ENCODE data around the gene YAF2. TPM values are rescaled to one million over a fixed set of nuclear protein-coding genes. Genes with fewer than 3 reads are reported as not detected.
"Not testable (repeated sequence)": the region's sequence is repeated elsewhere in the genome, so short reads cannot be mapped to it uniquely, and the experiment has no call there.

Gene YAF2
- total RNA-seq, 1 donor from 2014 or later, result 19.6 TPM

DNA sequence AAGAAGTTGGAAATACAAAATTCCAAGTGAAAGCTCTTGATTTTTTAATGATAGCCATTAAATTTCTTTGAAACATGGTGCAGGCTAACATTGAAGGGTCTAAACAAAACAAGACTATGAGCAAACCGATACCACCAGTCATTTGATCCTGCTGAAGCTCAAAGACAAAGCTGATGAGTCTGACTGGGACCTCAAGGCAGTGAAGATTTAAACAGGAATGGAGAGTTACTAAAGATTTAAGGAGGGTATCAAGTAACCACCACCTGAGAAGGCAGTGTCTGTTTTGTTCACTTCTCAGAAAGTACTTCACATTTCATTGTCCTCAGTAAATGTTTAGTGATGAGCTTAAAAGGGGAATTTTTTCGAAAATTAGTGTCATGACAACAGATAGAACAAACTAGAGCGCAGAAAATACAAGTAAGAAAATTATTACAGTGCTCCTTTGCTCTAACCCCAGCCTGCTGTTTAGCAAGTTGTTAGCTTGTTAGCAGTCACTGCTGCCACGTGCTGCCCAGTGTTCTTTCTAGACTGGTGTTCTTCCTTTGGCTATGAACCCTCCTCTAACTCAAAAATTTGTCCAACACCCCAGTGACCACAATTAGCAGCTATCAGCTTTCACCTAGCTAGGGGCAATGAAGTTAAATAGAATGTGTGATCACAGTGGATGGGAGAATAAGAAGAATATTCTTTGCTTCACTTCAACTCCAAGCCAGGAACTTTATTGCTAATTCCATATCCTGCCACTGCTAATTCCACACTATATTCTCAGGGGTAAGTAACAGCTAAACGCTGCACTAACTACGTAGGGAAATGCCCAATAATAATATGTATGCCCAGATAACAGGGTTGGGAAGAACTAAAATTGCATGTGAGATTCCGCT is 41.1 kb downstream of the YAF2 start:
- DNase-seq, result peak; percentile 3

DNA sequence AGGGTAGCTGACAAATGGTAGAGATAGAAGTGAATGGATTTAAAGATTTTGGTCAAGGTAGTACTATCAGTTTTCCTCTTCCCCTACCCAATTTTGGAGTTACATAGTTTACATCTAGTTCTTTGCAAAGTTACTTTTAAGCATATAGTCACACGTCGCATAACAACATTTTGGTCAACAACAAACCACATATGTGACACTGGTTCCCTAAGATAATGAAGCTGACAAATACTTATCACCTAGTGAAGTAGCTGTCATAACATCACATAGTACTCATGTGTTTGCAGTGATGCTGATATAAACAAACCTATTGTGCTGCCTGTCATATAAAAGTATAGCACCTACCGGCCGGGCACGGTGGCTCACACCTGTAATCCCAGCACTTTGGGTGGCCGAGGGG is 45.4 kb downstream of the YAF2 start:
- no peak for DNase-seq

DNA sequence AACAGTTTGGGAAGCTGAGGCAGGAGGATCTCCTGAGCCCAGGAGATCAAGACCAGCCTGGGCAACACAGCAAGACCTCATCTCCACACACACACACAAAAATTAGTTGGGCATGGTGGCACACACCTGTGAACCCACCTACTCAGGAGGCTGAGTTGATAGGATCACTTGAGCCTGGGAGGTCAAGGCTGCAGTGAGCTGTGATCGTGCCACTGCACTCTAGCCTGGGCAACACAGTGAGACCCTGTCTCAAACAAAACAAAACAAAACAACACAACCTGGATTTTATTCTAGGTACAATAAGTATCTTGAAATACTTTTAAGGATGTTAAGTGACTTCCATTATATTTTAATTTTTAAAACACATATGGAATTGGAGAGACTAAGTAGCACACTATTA is 45.8 kb downstream of the YAF2 start:
- no peak for DNase-seq

DNA sequence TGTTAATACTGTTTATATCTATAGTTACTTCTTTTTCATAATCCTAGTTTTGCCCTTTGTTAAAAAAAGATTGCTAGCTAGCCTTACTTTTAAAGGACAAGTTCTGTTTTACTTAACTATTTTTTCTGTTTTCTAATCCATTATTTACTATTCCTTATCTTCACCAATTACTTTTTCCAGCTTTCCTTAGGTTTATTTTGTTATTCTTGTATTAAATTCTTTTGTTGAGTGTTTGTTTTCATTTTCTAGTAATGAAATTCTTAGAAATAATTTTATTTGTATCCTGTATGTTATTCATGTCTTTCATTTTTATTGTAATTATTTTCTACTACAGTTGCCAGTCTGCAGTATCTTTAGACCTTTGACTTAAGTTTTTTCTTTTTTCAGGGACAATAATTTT is 47.7 kb downstream of the YAF2 start:
- no peak for DNase-seq

DNA sequence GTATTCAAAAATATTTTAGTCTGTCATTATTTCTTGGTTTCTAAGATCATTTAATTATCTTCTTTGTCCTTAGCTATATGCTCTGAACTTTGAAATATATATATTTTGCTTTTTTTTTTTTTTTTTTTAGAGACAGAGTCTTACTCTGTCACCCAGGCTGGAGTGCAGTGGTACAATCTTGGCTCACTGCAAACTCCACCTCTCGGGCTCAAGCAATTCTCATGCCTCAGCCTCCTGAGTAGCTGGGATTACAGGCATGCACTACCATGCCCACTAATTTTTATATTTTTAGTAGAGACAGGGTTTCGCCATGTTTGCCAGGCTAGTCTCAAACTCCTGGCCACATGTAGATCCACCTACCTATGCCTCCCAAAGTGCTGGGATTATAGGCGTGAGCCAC is 49.8 kb downstream of the YAF2 start:
- DNase-seq, result not testable (repeated sequence)

DNA sequence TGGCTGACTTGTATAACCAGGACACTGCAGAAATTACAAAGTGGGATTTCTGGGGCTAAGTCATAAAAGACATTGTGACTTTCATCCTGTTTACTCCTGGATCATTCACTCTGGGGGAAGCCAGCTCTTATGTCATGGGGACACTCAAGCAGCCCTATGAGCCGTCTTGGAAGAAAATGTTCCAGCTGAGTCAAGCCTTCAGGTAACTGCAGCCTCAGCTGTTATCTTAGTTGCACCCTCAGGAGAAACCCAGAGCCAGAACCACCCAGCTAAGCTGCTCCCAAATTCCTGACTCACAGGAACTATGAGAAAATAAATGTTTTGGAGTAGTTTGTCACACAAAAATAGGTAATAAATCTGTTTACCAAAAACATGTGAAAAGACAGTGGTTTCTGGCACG is 50.2 kb downstream of the YAF2 start:
- no peak for DNase-seq

DNA sequence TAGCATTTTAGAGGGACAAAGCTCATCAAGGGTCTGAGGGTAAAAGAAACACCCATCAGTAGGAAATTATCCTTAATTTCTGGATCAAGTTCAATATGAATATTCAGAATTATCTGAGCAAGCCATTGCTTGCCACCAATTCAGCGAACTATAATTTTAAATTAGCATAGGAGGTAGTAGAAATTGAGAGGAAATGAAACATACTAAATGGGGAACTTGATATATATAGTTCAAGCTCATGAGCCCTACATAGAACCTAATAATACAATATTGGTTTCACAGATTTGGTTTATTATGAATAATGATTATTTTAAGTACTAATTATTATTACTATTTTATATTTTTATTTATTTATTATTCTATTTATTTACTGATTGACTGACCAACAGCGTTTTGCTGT is 51.3 kb downstream of the YAF2 start:
- no peak for DNase-seq

DNA sequence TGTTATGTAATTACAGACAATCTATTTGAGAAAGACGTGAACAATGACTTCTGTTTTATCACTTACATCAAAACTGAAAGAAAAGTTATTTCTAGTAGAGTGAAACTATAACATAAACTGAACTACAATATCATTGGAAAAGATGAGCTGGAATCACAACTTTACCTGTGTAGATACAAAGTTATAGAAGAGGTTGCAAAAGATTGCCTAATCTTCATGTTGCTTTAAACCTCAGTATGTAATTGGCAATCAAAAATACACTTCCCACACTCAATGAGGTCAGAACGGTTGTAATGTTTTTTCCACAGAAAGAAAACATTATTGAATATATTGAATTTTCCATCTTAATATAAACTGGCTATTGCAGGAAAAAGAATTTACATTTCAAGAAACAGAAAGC is 55.7 kb downstream of the YAF2 start:
- DNase-seq, result no peak

DNA sequence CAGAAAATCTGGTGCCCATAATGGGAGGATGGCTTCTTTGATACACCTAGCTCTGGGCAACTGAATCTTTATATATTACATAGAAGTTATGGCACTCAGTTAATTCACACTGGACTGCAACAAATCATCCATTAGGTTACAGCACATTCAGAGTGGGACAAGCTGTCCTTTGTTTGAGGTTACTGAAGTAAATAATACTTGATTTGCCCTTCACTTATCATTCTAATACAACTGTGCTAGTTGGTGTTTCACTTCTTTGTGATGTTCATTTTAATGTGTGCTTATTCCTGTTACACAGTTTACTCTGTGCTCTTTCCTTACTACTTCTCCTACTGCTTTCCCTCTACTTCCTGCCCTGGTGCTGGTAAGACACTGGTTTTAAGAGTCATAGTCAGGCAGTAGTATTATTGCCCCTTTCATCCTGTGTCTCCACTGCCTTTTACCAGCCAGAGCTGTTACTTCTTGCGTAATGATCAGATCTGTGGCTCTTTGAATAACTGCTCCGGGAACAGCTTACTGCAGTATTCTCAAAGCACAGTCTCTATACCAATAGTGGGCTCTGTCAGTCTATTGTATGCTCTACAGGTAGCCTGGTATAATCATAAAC is 57.0 kb downstream of the YAF2 start:
- DNase-seq, result no peak

DNA sequence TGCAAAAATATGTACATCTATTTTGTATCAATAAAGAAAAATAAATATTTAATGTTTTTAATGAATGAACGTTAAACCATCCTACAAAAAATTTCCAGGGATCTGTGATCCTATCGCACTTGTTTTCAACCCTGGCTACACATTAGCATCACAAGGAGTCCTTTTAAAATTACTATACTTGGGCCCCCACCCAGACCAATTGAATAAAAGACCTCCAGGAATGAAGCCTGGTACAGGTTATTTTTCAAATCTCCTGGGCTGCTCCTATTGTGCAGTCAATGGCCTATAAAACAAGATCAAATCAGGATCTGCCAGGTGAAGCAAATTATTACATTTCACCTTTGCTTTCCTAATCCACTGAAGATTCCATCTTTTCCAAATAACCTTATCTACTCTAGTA is 59.9 kb downstream of the YAF2 start:
- DNase-seq, result no peak

DNA sequence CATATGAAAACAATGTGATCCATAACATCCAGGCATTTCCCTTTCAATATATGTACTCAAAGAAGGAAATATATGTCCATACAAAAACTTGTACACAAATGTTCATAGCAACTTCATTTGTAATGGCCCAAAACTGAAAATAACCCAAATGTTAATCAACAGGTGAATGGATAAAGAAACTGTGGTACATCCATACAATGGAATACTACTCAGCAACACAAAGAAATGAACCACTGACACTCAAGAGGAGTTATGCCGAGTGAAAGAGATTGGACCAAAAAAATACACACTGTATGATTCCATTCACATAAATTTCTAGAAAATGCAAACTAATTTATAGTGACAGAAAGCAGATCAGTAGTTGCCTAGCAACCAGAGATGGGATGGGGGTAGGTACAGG is 63.1 kb downstream of the YAF2 start:
- DNase-seq, result no peak

DNA sequence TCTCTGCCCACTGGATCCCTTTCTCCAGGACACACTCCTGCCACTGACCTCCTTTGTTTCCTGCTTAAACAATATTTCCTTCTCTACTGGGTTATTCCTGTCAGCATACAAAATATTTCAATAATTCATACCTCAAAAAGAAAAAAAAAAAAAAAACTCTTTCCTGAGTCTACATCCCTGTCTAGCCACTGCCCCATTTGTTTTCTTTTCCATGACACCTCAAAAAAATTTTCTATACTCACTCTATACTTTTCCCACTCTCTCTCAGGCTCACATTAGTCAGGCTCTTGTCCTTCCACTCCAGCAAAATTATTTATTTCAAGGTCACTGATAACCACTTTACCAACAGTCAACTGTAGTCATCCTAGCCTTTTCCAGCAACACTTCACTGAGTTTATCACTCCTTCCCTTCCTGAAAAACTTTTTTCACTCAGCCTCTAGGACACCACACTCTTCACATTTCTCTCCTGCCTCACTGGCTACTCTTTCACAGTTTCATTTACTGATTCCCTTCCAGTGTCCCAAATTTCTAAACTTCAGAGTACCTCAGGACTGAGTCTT is 64.0 kb downstream of the YAF2 start:
- no peak for DNase-seq

DNA sequence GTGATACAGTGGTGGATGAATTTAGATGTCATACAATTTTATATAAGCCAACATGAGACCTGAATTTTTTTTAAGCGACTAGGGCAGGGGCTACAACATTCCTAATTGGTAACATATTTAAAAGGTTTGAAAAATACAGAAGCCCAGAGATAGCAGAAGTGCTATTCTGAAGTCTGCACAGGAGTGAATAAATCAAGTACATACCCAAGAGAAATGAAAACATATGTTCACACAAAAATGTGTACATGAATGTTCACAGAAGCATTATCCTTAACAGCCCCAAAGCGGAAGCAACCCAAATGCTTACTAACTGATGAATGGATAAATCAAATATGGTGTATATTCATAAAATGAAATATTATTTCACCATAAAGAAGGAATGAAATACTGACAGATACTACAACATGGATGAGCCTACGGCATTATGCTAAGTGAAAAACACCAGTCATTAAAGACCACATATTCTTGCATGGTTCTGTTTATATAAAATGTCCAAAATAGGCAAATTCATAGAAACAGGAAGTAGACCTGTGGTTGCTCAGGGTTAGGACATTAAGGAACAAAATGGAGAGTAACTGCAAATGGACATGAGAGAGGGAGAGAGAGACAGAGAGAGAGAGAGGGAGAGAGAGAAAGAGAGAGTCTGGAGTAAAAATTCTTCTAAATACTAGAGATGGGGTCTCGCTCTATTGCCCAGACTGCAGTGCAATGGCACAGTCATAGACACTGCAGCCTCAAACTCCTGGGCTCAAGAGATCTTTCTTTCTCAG is 65.4 kb downstream of the YAF2 start:
- no peak for DNase-seq

DNA sequence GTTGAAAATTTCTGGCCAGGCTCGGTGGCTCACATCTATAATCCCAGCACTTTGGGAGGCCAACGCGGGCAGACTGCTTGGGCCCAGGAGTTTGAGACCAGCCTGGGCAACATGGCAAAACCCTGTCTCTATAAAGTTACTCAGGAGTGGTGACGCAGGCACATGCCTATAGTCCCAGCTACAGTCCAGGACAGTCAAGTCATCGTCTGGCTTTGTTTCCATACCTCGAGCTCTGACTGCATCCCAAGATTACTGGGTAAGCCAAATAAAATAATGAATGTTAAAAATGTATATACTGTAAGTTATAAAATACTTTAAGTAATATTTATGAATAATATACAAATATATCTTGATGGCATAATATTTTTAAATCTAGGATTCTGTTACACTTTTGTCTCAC is 70.3 kb downstream of the YAF2 start:
- DNase-seq, result no peak

DNA sequence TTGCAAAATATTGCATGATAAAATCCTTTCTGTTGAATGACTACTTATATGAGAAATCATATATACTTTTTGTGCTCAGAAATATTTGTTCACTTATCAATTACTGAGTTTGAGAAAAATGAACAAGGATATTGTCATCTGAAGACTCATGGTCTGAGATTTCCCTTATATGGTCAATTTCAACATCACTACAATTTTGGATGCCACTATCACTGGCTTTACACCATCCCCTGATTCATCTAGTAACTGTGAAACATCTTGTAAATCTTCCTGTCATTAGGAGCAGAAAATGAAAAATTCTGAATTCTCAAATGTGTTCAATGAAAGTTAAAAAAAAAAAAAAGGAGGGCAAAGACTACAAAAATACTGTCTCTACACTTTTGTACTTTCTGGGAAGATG is 71.5 kb downstream of the YAF2 start:
- DNase-seq, result no peak

DNA sequence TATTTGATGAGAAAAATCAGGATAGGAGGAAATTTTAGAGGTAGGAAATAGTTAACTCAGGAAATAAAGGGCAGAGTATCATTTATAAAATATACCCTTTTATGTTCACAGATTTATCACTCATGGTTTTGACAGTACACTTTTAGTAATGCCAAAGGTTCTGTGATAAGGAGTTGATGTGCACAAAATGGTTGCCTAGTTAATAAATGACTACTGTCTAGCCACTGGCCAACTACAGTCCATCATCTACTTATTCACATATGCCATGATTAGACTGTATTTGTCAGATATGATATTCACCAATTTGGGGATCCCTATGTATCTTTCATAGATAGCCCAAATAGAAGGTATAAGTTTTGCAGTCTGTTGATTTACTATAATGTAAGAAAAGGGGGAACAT is 74.1 kb downstream of the YAF2 start:
- DNase-seq, result no peak

DNA sequence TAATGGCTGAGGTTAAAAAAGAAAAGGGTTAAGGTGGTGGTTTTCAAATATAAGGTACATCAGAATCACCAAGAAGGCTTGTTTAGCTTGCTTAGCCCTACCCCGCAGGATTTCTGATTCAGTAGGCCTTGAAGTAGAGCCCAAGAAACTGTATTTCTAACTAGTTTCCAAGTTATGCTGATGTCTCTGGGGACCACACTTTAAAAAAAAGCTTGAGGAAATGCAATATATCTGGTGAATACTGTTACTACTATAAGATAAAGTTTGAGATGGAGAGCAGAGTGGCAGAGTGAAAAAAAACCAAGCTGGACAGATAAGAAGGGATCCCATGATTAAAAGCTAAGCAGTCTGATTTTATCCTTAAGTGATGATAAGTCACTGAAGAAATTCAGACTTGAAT is 75.1 kb downstream of the YAF2 start:
- no peak for DNase-seq

DNA sequence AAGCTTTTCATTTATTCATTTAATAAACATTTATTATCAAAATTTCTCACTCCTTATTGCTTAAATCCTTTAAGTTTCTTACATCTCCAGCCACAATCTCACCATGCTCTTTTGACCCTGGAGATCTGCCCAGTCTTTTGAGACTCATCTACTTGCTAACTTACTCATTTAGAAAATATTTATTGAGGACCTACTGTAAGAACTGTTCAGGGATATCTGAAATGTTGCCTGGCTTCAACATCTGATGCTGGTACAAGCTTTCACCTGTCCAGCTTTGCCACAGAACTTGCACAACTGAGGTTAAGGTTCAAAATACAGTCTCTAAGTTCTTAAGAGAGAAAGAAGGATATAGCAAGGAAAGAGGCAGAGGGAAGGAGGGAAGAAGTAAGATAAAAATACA is 75.9 kb downstream of the YAF2 start:
- no peak for DNase-seq

DNA sequence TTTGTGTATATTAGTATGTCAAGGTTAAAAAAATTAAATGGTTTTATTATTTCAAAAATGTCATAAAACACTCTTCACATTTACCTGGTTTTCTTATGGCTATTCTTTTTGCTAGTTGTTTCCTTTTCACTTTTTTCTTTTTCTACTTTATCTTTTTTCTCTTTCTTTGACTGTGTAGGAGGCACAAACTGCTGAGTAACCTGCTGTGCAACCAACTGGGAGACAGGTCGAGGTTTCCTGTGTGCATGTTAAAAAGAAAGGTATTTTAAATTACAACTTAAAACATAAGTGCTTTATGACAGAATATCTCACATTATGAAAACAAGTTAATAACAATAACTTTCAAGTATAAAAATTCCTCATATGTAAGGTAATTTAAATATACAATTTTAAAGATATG is 76.5 kb downstream of the YAF2 start:
- DNase-seq, result no peak

DNA sequence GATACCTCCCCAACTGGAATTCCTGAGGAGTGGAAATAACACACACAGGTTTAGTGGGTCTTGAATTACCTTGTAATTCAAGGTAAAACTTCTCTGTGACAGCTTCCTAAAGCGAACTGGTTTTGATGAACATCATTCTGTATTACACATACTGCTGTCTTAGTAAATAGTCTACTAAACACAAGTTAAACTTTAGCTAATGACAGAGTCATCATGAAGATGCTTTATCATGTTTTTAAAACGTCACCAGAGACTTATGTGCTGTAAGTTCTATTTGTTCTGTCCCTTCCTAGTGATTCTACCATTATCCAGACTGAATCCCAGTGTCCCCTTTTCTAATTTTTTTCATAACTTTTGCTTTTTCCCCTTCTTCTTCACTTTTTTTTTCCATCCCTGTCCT is 81.8 kb downstream of the YAF2 start:
- no peak for DNase-seq

DNA sequence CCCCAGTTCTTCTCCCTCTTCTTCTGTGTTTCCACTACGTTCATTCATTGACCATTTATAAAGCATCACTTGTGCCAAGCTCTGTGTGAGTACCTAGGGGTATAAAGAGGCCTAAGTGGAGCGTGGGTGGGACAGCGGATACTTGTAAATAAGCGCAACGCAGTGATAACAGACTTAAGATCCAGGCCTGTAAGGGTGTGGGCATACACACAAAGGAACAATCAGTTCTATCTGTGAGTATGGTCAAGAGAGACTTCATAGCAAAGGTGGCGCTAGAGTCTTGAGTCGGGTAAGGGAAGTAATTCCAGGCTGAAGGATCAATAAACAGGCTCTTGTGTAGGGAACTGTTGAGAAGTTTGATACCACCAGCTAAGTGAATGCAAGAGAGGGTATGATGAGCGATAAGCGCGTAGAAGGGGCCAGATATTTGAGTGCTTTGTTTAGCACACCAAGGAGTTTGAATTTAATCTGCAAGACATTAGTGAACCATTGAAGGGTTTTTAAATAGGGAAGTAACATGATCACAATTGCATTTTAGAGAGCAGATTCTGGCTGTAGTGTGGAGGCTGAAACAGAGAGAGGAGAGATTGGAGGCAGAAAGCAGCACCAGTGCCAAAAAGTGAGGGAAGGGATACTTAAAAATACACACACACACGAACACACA is 92.4 kb downstream of the YAF2 start:
- DNase-seq, result peak; percentile 5

DNA sequence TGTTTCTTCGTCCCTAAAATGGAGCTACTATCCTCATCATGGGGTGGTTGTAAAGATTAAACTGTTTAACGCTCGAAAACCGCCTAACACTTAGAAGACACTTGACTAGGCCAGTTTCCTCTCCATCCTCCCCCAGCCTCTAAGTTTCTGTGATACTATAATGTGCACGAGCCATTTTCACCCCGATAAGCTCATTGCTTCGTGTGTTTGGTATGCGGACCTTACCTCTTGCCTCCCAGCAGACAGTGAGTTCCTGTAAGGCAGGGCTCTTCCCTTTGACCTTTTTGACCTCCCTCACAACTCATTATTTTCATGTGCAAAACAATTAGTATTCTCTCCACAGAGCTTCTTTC is 92.9 kb downstream of the YAF2 start:
- no peak for DNase-seq
